Measurements from ENCODE around the gene ANAPC2.

The ANAPC2 gene

GRCh38 chr9:137174722-137175293 is 13.6 kb downstream of the ANAPC2 start:
- no peak for DNase-seq (ENCODE audit: low read depth)

DNA sequence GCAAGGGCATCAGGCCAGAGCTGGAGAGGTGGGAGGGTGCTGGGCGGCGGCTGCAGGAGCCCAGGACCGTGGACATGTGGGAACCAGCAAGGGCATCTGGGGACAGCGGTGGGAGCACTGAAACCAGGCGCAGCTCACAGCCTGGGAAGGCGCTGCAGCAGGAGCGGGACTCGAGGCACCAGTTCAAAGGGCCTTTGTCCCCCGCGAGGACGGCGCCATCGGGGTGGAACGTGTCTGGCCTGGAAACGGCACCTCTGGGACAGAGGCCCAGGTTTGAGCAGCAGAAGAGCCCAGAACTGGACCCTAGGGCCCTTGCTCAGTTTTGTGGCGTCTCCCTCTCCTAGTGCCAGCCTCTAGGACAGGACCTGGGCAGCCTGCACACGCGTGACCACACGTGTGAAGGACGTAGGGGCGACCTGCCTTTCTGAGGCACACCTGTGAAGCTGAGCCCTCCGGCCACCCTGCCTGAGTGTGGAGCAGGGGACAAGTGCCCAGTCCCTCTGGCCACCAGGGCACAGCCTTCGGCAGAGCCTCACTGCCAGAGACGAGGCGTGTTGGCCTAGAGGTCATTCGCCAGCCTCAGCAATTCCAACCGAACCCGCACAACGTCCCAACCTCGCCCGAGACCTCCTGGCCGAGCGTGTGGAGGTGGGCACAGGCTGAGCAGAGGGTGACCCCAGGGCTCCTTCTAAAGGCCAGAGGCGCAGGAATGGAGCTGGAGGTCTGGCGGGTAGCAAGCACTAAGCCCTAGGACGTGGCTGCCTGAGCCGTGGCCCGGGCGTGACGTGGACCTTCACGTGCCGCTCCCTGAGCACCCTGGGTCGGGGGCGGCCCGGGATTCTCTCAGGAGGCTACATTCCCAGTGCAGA is 14.3 kb downstream of the ANAPC2 start:
- DNase-seq (ENCODE audit: low read depth), result no peak

DNA sequence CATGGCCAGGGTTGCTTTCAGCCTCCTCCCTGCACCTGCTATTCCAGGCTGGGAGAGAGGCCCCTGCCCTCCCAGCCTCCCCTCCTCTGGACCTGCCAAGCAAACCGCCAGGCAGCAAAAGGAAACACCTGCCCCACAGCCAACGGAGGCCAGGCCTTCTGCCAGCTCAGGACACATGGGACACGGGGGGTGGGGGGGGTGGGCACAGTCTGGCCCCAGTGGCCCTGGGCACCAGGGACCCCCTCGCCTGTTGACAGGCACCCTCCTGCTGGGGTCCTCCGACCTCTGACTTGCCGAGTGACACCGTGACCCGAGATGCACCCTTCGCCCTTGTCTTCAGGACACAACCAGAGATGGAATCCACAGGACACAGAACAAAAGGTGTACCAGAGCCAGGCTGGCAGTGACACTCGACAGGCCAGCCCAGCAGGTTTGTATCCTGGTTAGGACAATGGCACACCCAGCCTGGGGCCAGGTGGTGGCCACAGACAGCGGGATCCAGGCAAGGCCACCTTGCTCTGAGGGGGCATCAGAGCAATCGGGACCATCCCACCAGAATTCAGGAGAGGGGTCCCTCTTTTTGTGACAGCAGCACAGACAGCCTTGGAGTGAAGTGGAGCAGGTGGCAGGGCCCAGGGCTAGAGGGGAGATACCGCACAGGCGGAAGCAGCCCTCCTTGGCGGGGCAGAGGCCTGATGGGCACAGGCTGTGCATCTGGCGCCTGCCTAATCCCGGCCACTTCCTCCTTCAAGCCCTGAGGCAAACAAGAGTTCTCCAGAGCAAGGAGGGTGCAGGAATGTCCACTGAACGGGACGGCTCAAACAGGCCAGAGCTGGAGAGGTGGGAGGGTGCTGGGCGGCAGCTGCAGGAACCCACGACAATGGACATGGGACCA is 15.2 kb downstream of the ANAPC2 start:
- DNase-seq (ENCODE audit: low read depth), result no peak

- no peak for DNase-seq (ENCODE audit: low read depth)
Measured at GRCh38 chr9:137171149-137171900, 17.0 kb downstream of the ANAPC2 start.

- no peak for DNase-seq (ENCODE audit: low read depth)
Measured at GRCh38 chr9:137170486-137171148, 17.7 kb downstream of the ANAPC2 start.

GRCh38 chr9:137169896-137170358 is 18.4 kb downstream of the ANAPC2 start, which contains the start of gene LRRC26:
TSS of gene LRRC26 (minus strand) at chr9:137170051. CDS start at chr9:137169943, 108 bp downstream.
- DNase-seq (ENCODE audit: low read depth), result no peak

GRCh38 chr9:137168904-137169856 is 19.2 kb downstream of the ANAPC2 start:
- DNase-seq (ENCODE audit: low read depth), result no peak

GRCh38 chr9:137168573-137168903 is 19.8 kb downstream of the ANAPC2 start:
- no peak for DNase-seq (ENCODE audit: low read depth)

- DNase-seq (ENCODE audit: low read depth), result no peak
Measured at GRCh38 chr9:137167747-137168572, 20.4 kb downstream of the ANAPC2 start.

DNA sequence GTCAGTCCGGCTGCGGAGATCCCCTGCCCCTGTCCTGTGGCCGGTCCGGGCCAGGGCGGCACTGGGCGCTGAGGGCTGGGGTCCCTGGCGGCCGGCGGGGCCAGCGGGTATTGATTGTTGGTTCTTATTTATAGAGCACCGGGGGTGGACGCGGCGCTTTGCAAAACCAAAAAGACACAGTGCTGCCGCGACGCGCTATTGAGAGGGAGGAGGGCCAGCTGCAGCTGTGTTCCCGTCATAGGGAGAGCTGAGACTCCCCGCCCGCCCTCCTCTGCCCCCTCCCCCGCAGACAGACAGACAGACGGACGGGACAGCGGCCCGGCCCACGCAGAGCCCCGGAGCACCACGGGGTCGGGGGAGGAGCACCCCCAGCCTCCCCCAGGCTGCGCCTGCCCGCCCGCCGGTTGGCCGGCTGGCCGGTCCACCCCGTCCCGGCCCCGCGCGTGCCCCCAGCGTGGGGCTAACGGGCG is 21.0 kb downstream of the ANAPC2 start:
- DNase-seq (ENCODE audit: low read depth), result no peak

DNA sequence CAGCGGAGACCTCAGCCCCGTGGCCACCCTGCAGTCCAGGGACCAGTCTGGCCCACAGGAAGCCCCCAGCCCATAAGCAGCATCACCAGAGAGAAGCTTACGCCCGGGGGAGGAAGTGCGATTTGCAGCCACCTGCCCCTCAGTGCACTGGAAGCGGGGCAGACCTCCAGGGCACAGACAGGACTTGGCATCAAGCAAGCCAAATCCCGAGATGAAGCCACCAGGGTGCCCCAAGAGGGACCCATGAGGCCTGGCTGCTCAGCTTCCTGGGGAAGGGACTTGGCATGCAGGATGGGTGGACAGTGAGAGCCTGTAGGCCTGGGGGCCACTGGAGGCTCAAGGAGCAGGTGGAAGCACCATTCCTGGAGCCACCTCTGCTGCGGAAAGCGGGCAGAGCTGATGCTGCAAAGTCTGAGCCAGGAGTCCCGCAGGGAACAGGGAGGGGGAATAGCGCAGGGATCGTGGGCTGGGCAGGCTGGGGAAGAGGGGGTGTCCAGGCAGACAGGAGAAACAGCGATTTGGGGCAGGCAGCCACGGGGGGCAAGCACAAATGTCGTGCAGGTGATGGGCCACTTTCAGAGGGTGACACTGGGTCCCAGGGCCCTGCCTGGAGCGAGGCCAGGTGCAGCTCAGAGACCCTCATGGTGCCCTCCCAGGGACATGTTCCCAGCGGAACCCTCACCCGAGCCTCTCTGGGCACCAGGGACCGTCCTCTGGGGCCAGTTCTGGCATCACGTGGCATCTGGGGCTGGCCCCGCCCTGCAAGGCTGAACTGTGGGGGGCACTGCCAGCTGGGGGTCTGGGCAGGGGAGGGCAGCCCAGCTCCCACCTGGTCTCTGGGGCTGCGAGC is 21.8 kb downstream of the ANAPC2 start:
- no peak for DNase-seq (ENCODE audit: low read depth)

DNA sequence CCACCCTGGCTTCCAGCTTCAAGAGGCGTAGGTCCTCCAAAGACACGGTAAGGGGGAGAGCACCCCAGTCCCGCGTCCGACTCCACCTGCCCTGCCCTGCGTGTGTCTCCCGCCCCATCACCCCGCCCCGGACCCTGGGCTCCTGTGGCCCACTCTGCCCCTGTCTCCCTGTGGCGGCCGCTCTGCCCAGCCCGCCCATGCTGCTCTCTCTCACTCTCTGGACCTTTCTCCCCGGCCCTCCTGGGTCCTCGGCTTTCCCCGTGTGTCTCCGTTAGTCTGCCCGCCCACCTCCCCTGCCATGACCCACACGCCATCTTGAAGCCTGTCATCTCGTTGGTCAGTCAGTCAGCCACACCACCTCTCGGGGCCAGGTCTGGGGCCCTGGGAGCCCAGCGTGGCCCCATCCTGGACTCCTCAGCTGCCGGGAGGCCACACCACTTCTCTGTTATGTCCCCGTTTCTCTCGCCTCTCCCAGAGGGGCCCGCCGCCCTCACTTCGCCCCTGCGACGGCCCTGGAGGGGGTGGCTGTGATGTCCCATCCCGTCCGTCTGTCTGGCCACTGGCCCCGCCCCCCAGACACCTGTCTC is 23.0 kb downstream of the ANAPC2 start:
- no peak for DNase-seq (ENCODE audit: low read depth)

DNA sequence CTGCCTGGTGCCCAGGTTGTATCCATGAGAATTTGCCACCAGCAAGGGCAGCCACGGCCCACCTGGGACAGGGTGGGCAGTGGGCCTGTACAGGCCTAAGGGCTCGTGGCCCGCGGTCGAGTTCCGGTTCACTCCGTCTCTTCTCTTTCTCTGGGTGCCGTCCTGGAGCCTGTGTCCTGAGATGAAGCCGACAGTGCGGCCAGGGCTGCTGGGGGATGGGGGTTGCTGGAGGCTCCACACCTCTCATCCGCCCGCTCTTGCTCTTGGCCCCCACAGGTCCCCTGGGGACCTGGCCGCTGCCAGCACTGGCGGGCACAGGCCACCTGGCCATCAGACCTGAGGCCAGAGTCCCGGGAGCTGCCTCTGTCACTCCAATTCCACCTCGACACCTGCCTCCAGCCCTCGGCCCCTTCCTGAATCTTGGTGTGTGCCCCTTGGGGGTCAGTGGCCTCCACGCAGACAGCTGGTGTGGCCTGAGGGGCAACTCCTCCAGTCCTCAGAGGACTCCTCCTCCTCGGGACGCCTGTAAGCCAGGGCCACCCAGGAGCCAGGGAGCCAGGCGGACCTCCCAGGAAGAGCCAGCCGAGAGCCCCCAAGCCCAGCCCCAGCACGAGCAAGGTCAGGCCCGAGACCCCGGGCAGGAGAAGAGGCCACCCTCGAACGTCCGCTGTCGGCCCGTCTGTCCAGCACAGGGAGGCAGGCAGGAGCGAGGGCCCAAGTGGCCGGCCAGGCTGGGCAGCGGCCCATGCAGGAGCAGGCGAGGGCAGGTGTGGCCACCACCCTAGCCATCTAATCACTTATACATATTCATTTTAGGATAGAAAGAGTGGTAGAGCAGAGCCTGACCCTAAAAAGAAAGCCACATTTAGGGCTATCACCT is 23.8 kb downstream of the ANAPC2 start:
- DNase-seq (ENCODE audit: low read depth), result no peak

DNA sequence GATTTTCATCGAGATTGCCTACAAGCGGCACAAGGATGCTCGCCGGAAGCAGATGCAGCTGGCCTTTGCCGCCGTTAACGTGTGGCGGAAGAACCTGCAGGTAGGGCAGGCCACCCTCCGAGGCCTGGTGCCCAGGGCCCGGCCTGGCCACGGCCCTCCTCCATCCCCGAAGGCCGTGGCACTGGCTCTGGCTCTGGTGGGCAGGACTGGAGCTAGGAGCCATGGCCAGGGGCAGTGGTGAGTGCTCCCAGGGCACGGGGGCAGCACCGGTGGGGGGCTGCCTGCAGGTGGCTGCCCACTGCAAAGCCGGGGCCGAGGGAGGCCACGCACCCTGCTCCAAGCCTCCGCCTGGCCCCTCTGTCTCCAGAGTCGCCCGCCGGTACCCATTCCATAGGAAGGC is 24.6 kb downstream of the ANAPC2 start:
- DNase-seq (ENCODE audit: low read depth), result no peak

DNA sequence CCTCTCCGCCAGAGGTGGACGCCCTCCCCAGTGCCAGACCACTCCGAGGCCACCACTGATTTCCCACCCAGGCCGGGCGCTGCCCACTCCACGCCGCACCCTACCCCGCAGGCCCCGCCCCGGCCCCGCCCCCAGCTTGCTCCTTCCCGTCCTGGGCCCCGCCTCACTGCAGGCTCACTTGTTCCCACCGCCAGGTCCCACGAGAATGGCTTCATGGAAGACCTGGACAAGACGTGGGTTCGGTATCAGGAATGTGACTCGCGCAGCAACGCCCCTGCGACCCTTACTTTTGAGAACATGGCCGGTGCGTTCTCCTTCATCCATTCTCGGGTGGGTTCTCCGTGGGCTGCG is 25.0 kb downstream of the ANAPC2 start:
- DNase-seq (ENCODE audit: low read depth), result no peak

DNA sequence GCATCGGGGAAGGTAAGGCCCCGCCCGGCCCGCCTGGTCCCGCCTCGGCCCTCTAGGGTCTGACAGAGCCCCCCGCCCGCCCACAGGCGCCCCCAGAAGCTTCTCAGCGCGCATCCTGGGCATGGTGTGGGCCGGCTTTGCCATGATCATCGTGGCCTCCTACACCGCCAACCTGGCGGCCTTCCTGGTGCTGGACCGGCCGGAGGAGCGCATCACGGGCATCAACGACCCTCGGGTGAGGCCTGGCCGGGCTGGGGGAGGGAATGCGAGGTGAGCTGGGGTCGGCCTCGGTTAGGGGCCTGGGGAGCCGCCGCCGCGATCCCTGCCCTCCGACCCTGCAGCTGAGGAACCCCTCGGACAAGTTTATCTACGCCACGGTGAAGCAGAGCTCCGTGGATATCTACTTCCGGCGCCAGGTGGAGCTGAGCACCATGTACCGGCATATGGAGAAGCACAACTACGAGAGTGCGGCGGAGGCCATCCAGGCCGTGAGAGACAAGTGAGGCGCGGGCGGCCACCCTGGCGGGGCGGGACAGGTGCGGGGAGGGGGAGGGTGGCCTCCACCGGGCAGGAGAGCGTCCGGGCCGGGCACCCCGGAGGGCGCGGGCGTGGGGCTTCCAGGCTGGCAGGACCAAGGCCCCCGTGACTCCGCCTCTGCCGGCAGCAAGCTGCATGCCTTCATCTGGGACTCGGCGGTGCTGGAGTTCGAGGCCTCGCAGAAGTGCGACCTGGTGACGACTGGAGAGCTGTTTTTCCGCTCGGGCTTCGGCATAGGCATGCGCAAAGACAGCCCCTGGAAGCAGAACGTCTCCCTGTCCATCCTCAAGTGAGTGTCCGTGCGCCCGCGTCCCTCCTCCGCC is 25.6 kb downstream of the ANAPC2 start:
- no peak for DNase-seq (ENCODE audit: low read depth)

Measured in GM04504 (cell line).